HEK293 (cell line): ENCODE data around the gene AMPD3.

Source experiments
- CTCF ChIP-seq: fragments of 450-650 bp; formaldehyde crosslinking; IDR thresholded peaks from 2 replicates; pipeline ENCODE4 v1.5.1; 2016; ENCODE audit warnings: missing biosample characterization, missing genetic modification characterization
- ZNF350 ChIP-seq: fragments of 450-650 bp; formaldehyde crosslinking; IDR thresholded peaks from 2 replicates; pipeline ENCODE4 v1.5.0; 2017; ENCODE audit warnings: missing biosample characterization, mild to moderate bottlenecking, missing genetic modification characterization
- ZNF830 ChIP-seq: fragments of 450-650 bp; IDR thresholded peaks from 2 replicates; pipeline ENCODE4 v1.5.0; 2018; ENCODE audit warnings: missing biosample characterization, missing genetic modification characterization, low read depth, mild to moderate bottlenecking, moderate library complexity

GRCh38 chr11:10540915-10541560 lies 86.0 kb downstream of the AMPD3 start, which contains the start of gene RNF141:
- TF ChIP-seq ZNF830 (tag by site-specific recombination) (no peak), ZNF350 (tag by site-specific recombination) (no peak), CTCF (tag by site-specific recombination) (peak; percentile 94)
